Suppressor macrophage (primary cell): ENCODE data around the gene RELB.
"Not testable (repeated sequence)": the region's sequence is repeated elsewhere in the genome, so short reads cannot be mapped to it uniquely, and the experiment has no call there.

Source experiments
- DNase-seq, 4 experiments: peaks; one replicate each; pipeline ENCODE4 v3.0.0-alpha.2; 2020 to 2022
- total RNA-seq, 17 experiments: gene quantifications; one replicate each; lab custom pipeline; 2026; ENCODE audit warnings: mixed read lengths in 6 of 17, inconsistent platforms in 3 of 17; lab: John Stamatoyannopoulos, UW

RELB gene
- total RNA-seq = 17.5 to 126 (median 39.2) reads per million in 17 experiments

- DNase-seq = peak; percentile 97 to 99 (median 98)
Measured at GRCh38 chr19:45001087-45001739, at the start of gene RELB. RELB (plus strand) TSS chr19:45001464; CDS start chr19:45001580, 116 bp downstream.

DNA sequence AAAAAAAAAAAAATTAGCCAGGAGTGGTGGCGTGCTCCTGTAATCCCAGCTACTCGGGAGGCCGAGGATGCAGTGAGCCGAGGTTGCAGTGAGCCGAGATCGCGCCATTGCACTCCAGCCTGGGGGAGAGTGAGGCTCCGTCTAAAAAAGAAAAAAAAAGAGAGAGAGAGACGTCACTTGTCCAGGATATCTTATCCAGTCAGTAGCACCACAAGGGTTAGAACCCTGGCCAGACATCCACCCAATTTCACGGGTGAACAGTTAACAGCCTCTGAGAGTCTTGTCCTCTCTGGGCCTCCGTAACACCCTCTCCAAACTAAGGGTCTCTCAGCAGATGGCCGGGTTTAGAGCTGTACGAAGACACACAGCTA is 47.0 kb upstream of the RELB start:
- no peak for DNase-seq

GRCh38 chr19:44954649-44955504 is 46.4 kb upstream of the RELB start, which contains the start of gene CLPTM1:
CLPTM1 (plus strand) TSS chr19:44955380; CDS start chr19:44955396, 16 bp downstream.
- peak; percentile 98 to 100 (median 99) for DNase-seq

GRCh38 chr19:44955505-44956439 is 45.5 kb upstream of the RELB start:
- peak in 2 of 4 experiments; percentile 9 to 35 for DNase-seq

DNA sequence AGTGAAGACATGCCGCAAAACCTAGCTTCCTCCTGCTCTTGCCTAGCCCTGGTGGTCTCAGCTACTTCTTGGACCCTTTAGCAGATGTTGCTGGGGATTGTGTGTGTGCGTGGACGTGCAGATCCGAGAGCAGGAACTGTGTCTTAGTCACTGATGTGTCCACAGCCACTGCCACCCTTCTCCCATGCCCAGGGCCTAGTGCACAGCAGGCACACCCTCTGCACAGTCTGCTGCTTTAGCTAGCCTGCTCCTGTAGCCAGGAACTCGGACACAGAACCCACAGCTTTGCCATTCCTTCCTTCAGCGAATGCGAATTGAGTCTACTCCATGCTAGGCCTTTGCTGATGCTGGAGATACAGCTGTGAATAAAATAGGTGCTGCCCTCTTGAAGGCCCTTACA is 43.7 kb upstream of the RELB start:
- DNase-seq = no peak

- no peak for DNase-seq
Measured at GRCh38 chr19:44958090-44958489, 43.2 kb upstream of the RELB start.

DNA sequence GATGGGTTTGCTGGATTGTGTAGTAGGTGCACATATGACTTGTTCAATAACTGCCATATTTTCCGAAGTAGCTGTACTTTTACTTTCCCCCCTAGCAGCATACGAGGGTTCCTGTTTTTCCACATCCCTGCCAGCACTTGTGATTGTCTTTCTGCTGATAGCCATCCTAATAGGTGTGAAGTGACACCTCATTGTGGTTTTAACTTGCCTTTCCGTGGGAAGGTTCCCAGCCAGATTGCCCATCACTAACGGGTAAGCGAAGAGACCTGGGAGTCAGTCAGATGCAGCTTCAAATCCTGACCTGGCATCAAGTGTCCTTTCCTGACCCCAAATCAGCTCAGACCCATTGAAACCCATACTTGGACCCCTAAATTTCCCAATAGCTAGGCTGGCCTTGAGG is 41.6 kb upstream of the RELB start:
- no peak for DNase-seq

GRCh38 chr19:44960906-44961728 is 40.1 kb upstream of the RELB start:
- no peak for DNase-seq

DNA sequence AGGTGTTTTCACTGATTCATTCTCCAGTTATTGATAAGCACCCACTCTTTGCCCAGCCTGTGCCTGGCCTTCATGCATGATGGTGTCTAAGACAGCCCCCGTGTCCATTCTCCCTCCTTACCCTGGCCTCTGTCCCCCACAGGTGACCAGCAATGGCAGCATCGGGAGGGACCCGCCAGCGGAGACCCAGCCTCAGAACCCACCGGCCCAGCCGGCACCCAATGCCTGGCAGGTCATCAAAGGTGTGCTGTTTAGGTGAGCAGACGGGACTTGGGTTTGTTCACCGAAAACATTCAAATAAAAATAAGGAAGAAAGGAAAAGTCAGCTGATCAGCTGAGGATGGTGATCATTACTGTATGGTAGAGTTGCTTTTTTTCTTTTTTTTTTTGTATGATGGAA is 39.4 kb upstream of the RELB start:
- DNase-seq = no peak

DNA sequence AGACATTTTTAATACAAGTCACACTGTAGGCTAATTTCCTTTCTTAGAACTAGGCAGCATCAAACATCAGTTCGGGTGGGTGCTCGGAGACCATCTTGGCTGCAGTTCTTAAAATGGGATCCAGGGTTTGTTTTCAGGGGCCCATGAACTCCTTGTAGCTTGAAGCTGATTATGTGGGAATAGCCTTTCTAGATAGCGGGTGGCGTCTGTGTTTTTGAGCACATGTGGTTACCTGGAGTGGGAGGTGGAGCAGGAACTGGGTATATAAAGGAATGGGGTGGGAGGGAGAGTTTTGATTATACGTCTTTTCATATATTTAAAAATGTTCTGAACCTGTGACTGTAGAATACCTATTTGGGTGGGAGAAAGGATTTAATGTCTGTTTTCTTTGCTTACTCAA is 33.1 kb upstream of the RELB start:
- no peak for DNase-seq

DNA sequence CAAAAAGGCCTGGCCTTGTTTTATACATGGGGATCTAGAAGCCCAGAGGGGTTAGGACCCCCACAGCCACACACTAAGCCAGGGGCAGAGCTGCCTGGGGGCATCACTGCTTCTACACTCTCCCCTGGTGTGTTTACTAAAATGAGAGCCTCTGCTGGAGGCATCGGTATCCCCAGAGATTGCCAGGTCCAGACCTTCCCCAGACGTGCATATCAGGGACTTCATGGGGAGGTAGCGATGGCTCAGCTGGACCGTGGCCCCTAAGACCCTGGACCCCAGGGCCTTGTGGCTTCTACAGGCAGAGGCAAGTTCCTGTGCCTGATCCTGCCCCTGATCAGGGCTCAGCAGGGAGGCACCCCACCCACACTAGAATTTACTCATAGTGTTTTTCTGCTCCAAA is 32.6 kb upstream of the RELB start:
- no peak for DNase-seq

DNA sequence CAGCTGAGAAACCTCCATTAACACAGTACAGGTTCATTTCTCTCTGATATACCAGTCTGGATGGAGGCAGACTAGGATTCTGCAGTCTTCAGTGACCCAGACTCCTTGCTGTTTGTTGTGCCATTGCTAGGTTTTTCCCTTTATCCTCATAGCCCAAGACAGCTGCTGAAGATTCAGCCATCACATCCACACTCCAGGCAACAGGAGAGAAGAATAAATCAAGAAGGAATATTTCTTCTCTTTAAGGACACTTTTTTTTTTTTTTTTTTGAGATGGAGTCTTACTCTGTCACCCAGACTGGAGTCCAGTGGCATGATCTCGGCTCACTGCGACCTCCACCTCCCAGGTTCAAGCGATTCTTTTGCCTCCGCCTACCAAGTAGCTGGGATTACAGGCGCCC is 31.8 kb upstream of the RELB start:
- no peak for DNase-seq

DNA sequence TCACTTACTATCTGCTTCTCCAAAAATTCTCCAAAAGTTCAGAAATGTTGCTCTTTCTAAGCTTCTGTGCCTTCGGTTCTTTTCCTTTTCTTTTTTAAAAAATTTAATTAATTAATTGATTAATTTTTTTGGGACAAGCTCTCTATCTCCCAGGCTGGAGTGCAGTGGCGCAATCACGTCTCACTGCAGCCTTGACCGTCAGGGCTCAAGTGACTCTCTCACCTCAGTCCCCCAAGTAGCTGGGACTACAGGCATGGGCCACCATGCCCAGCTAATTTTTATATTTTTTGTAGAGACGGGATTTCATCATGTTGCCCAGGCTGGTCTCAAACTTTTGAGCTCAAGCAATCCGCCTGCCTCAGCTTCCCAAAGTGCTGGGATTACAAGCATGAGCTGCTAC is 29.8 kb upstream of the RELB start:
- DNase-seq = not testable (repeated sequence)

- DNase-seq = peak in 1 of 4 experiments; percentile 28
Measured at GRCh38 chr19:44972802-44973201, 28.5 kb upstream of the RELB start.

DNA sequence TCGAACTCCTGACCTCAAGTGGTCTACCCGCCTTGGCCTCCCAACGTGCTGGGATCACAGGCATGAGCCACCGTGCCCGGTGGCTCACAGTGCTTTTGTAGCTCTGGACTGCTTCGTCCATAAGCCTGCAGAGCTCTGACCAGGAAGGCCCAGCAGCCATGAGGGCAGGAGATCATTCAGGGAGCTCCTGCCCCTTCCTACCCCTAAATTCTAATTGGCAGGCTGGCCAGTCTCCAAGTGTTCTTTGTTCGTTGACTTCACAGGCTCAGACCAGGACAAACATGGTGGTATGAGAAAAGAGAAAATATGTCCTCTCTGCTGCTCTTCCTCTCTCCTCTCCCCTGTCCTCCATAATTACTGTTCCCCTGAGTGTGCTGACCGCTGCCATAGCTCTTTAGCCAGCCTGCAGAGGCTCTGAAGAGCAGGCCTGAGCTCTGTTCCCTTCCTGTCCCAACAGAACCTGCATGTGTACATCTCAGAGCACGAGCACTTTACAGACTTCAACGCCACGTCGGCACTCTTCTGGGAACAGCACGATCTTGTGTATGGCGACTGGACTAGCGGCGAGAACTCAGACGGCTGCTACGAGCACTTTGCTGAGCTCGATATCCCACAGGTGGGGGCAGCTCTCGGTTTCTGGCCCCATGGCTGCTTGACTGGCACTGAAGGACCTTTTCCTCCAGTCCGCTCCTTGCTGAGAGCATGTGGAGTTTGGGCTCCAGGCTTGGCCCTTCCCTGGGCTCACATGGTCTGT is 27.1 kb upstream of the RELB start:
- no peak for DNase-seq

- DNase-seq = no peak
Measured at GRCh38 chr19:44974857-44975256, 26.4 kb upstream of the RELB start.

DNA sequence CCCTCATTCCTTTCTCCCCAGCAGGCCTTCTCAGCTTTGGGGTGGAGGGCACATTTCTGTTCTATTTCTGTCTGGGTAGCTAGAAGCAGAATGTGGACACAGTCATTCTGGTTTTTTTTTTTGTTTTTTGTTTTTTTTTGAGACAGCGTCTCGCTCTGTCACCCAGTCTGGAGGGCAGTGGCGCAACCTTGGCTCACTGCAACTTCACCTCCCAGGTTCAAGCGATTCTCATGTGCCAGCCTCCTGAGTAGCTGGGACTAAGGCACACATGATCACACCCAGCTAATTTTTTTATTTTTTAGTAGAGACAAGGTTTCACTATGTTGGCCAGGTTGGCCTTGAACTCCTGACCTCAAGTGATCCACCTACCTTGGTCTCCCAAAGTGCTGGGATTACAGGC is 25.8 kb upstream of the RELB start:
- no peak for DNase-seq

DNA sequence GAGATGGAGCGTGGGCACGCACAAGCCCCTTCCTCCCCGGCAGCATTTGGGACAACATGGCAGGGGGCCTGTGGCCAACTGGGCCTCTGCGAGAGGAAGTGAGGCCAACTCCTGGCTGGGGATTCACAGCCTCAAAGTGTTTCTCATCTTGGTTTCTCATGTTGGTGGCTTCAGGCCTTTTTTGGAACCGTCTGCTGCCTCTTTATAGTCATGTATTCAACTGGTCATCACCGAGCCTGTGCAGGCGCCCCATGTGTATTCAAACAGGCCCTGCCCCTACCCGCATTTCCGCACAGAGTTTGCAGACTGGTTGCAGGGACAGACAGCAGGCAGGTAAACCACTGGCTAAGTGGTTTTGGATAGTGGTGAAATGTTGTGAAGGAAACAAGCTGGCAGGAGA is 17.3 kb upstream of the RELB start:
- DNase-seq = no peak

GRCh38 chr19:44985445-44985844 is 15.8 kb upstream of the RELB start:
- no peak for DNase-seq

DNA sequence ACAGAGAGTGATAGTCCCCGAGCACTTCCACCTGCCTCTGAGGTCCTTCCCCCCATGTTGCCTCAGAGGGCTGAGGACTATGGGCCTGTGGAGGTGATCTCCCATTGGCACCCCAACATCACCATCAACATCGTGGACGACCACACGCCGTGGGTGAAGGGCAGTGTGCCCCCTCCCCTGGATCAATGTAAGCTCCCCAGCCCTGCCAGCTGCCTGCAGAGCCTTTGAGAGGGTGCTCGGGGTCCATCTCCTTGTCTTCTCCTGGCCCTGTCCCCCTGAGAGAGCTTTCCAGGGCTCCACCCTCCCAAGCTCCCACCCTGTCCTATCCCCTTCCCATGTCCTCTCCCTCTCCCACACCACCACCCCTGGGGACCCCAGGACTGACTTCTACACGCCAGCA is 14.9 kb upstream of the RELB start:
- DNase-seq = no peak

GRCh38 chr19:44987148-44987675 is 14.1 kb upstream of the RELB start:
- DNase-seq = peak in 2 of 4 experiments; percentile 21 to 48
